ENCODE measurements around the gene OR7G2.
"Not testable (repeated sequence)": the region's sequence is repeated elsewhere in the genome, so short reads cannot be mapped to it uniquely, and the experiment has no call there.

The OR7G2 gene

DNA sequence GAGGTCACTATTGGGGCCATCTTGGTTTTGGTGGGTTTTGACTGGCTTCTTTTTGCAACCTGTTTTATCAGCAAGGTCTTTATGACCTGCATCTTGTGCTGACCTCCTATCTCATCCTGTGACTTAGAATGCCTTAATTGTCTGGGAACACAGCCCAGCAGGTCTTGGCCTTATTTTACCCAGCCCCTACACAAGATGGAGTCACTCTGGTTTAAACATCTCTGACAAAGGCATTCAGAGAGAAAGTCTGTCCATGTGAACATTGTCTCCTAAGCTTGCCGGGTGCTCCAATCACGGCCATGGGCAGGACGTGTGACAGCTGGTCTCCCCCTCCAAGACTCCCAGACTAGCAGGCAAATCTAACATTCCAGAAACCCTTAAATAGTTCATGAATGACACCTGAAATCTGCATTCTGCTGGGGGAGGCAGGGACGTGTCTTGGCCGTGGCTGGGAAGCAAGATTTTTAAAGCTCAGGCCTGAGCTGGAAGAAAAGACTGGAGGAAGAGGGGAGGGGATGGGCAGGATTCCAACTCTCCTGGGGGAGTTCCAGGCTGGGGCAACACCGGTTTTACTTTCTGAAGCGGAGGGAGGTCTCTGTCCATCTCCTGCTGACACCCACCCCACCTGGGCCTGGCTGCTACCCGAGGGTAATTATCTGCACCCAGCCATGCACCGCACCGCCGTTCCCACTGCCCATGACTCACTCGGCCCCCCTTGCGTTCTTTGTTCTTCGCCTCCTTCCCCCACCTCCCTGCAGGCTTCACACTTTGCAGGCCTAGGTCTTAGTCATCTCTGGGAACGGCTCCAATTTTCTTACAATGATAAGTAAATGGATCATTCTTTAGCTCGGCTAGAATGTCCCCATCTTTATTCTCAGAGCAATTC lies 32.0 kb downstream of the OR7G2 start:
- TF ChIP-seq, protein P1, sequence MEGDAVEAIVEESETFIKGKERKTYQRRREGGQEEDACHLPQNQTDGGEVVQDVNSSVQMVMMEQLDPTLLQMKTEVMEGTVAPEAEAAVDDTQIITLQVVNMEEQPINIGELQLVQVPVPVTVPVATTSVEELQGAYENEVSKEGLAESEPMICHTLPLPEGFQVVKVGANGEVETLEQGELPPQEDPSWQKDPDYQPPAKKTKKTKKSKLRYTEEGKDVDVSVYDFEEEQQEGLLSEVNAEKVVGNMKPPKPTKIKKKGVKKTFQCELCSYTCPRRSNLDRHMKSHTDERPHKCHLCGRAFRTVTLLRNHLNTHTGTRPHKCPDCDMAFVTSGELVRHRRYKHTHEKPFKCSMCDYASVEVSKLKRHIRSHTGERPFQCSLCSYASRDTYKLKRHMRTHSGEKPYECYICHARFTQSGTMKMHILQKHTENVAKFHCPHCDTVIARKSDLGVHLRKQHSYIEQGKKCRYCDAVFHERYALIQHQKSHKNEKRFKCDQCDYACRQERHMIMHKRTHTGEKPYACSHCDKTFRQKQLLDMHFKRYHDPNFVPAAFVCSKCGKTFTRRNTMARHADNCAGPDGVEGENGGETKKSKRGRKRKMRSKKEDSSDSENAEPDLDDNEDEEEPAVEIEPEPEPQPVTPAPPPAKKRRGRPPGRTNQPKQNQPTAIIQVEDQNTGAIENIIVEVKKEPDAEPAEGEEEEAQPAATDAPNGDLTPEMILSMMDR (IDR thresholded peaks at IDR 0.05; ENCODE audit: insufficient read depth, missing control alignments), result no peak
- DNase-seq (ENCODE audit: insufficient read length, low spot score), result no peak
- no peak for FAIRE-seq

GRCh38 chr19:9073806-9074205 lies 33.5 kb downstream of the OR7G2 start:
- FAIRE-seq, result no peak

DNA sequence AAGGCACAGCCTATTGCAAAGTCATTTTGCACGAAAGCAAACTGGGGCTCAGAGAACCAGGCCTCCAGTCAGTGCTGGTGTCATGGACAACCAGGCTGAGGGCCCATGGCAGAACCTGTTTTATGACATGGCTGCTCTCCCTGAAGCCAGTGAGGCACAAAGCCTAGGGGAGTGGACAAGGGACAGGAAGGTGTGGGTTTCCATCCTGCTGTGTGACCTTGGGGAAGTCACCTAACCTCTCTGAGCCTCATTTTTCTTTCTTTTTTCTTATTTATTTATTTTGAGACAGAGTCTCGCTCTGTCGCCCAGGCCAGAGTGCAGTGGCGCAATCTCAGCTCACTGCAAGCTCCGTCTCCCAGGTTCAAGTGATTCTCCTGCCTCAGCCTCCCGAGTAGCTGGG lies 35.6 kb downstream of the OR7G2 start:
- not testable (repeated sequence) for DNase-seq (ENCODE audit: insufficient read length, low spot score); FAIRE-seq

More at GRCh38 chr19:9073806-9074205, 33.5 kb downstream of the OR7G2 start:
- no peak for DNase-seq (ENCODE audit: insufficient read length, low spot score)
- TF ChIP-seq, protein P1 (IDR thresholded peaks at IDR 0.05; ENCODE audit: insufficient read depth, missing control alignments), result no peak

- TF ChIP-seq, protein P1 (IDR thresholded peaks at IDR 0.05; ENCODE audit: insufficient read depth, missing control alignments), result no peak
- FAIRE-seq (no peak), DNase-seq (ENCODE audit: insufficient read length, low spot score) (no peak)
Measured at GRCh38 chr19:9070066-9070465, 37.2 kb downstream of the OR7G2 start.

DNA sequence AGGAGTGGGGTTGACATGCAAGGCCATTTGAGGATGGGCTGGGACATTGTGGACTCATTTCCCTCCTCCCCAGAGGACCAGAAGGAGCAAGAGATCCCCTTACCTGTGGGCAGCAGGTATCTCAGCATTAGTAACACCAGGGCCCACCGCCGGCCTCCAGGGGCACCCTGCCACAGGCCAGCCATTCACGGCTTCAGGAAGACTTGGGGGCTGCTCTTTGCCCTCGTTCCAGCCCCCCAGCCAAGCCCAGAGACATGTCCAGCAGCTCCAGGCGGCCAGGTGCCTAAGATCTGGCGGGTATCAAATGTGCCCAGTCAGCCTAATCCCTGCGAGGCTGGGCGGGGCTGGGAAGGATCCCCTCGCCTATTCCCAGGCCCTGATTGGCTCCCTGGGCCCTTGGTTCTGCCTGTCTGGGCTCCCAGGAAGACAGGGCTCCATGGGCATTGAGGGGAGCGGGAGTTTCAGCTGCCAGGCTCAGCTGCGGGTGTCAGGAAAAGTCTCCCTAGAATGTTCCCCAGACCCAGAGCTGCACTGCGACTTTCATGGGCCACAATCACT lies 41.7 kb downstream of the OR7G2 start:
- TF ChIP-seq, protein P1 (IDR thresholded peaks at IDR 0.05; ENCODE audit: insufficient read depth, missing control alignments), result no peak
- DNase-seq (ENCODE audit: insufficient read length, low spot score) (no peak), FAIRE-seq (no peak)

GRCh38 chr19:9061879-9062278 lies 45.4 kb downstream of the OR7G2 start:
- TF ChIP-seq, protein P1 (IDR thresholded peaks at IDR 0.05; ENCODE audit: insufficient read depth, missing control alignments), result no peak
- FAIRE-seq, result no peak
- no peak for DNase-seq (ENCODE audit: insufficient read length, low spot score)

DNA sequence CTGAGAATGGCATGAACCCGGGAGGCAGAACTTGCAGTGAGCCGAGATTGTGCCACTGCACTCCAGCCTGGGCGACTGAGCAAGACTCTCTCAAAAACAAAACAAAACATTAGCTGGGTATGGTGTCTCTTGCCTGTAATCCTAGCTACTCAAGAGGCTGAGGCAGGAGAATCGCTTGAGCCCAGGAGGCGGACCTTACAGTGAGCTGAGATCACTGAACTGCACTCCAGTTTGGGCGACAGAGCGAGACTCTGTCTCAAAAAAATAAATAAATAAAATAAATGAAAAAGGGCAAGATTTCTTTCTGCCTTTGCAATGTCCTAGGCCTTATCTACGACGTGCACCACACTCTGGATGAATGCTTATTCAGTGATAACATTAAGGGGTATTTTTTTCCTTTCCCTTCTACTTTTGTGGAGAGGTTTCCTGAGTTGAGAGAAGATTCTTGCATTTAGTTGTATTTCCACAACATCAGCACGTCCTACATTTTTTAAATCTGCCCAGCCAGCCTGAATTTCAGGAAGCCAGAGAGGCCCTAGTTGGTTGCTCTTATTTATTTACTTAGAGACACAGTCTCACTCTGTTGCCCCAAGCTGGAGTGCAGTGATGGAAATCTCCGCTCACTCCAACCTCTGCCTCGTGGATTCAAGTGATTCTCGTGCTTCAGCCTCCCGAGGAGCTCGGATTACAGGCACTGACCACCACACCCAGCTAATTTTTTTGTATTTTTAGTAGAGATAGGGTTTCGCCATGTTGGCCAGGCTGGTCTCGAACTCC lies 46.5 kb downstream of the OR7G2 start:
- TF ChIP-seq, protein P1 (IDR thresholded peaks at IDR 0.05; ENCODE audit: insufficient read depth, missing control alignments), result no peak
- no peak for FAIRE-seq

More for the DNA sequence above, 46.5 kb downstream of the OR7G2 start:
- DNase-seq (ENCODE audit: insufficient read length, low spot score), result no peak

Data from D721Med (cell line).